CMK (cell line): Measurements from ENCODE around the gene ADCY5.
A peak's percentile ranks its signal among the peaks of the same experiment; 100 is the strongest.

ENCODE experiments used
- DNase-seq: peaks from one replicate; pipeline ENCODE4 v3.0.0-alpha.2; 2010; ENCODE audit warnings: low read depth

Gene ADCY5

DNA sequence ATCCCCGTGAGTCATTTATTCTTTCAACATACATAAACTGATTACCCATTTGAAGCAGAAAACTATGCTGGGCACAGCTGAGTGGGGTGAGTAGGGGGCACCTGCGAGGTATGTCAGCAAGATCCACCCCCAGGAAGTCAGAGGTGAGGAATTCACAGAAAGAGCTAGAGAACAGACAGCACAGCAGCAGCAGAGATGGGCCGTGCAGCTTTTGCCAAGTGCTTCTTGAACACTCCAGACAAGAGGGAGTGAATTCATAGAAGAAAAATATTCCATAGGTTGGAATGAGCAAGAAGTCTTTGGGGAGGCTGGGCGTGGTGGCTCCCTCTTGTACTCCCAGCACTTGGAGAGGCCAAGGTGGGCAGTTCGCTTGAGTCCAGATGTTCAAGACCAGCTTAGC is 9.4 kb upstream of the ADCY5 start:
- DNase-seq = no peak

DNA sequence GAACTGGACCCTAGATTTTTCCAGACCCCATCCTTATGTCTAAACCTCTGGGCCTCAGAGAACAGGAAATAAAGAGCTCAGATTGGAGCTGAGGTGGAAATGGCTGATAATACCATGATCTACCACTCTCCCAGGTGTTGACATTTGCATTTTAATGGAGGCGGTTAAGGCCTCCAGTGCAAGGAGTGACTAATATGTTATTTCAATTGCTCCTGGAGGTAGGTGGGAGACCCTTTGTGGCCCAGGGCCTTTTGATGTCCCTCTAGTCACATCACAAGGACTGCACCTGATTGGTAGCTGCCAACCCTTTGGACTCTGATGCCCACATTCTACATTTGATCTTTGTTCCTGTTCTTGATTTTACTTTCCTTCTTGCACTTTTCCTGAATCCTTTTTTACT is 9.0 kb upstream of the ADCY5 start:
- DNase-seq = no peak

DNA sequence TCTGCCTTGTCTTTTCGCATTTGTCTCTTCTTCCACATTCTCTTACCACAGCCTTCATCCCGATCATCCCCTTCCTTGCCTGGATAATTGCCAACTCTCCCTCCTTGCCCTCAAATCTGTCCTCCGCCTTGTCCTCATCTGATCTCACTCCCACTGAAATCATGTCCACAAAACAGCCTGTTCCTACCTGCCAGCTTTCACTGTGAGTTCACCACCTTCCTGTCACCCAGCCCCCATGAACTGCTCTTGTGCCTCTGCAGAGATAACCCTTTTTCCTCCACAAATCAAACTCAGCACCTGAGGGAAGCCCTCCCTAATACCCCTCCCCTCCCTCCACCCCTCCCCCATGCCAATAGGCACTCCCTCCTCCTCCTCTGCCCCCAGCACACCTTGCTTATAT is 4.8 kb upstream of the ADCY5 start:
- no peak for DNase-seq

DNA sequence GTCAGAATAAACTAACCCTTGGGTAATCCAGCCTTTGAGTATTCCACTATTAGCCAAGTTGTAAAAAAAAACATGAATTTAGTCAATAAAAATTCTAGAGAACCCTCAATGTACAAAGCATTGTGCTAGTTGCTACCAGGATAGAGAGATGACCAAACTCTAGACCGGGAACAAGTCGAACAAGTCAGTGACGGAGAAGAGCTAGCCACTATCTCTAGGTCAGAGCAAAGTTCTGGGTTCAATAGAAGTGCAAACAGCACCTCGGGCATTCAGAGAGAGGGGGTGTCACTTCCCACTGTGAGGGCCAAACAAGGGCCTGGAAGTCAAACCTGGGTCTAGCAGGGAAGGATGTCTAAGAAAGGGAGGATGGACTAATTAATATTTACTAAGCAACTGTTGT is 2.3 kb upstream of the ADCY5 start:
- no peak for DNase-seq

DNA sequence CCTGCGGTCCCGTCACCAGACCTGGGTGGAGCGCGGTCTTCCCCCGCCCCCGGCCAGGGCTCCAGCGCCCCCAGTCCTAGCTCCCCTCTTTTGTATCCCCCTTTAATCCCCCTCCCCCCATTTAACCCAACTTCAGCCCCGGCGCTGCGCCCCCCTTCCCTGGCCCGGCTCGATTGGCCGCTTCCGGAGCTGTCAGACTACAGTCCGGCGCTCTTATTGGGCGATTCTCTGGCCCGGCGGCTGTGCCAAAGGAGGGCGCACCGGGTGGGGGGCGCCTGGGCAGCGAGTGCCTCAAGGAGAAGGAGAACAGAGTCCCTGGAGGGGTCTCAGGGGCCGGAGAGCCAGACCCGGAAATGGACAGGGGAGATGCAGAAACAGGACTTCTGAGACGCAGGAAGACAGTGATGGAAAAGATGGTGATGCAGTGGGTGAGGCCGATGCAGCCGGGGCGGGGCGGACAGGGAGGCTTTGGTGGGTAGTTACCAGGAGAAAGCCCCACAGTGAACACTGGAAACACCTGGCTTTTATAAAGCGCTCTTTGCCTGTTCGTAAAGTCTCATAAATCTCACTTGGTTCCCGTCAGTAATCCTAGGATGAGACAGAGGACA is 1.2 kb upstream of the ADCY5 start:
- no peak for DNase-seq

DNA sequence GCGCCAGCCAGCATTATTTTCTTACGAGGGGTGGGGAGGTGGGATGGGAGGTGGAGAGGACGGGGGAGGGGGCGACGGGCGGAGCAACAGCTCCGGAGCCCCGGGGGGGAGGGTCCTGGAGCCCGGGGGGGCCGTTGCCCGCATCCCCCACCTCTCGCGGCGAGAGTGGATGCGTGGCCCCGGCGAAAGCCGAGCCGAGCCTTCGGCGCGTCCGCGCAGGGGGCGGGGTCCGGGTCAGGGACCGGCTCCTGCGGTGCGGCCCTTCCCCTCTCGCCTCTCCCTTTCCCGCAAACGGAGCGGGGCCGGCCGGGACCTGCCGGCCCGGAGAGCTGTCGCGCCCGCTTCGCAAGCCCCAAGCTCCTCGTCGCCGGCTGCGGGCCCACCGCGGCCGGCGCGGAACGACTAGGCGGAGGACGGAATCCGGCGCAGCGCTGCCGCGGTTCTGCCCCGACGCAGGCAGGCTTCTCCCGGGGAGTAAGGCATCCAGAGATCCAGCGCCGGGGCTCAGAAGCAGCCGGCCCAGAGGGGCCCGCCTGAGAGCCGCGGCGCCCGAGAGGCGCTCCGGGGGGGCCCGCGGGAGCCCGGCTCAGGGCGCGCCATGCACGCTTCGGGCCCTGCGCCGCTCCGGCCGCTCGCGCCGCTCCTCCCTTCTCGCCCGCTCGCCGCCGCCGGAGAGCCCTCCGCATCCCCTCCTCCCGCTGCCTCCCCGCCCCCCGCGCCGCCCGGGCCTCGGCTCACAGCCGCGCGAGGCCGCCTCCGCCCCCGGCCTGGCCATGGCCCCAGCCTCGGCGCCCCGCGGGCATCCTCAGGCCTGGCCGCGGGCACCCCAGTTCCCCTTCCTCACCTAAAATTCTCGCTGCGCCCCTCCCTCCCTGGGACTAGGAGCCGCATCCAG is 459 bp upstream of the ADCY5 start:
- no peak for DNase-seq

DNA sequence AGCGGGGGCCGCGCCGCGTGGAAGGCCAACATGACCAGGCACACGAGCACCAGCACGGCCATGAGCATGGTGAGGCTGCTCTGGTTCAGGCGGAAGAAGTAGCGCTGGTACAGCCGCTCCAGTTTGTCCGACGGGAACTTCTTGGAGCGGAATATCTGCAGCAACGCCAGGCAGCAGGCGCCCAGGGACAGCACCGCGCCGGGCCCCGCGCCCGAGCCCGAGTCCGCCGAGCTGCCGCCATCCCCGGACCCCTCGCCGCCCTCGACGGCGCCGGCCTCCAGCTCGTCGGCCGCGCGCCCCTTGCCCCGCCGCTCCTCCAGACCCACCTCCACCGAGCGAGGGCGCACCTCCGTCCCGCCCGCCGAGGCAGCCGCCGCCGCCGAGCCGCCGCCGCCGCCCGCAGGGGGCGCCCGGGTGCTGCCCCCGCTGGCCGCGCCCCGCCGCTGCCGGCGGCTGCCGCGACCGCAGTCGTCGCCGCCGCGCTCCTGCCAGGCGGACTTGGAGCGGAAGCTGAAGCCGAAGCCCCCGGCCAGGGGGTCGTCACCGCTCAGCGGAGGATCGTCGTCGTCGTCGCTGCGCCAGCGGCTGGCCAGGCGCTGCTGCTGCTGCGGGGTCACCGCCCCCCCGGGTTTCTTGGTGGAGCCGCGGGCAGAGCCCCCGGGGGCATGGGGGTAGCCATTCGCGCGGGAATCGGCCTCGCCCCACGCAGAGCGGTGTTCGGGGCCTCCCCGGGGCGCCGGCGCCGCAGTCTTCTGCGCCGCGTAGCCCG is 957 bp downstream of the ADCY5 start:
- peak; percentile 4 for DNase-seq

DNA sequence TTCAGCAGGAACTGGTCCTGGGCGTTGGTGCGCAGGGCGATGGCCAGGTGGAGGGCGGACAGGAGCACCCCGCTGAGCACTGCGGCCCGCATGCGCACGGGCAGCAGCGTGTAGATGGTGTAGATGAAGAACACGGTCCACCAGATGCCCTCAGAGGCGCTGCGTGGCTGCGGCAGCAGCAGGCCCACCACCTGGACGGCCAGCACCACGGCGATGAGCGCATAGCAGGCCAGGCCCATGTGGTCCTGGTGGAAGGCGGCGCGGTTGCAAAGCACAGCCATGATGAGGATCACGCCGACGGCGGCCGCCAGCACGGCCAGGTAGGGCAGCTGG is 1.5 kb downstream of the ADCY5 start:
- DNase-seq = no peak

DNA sequence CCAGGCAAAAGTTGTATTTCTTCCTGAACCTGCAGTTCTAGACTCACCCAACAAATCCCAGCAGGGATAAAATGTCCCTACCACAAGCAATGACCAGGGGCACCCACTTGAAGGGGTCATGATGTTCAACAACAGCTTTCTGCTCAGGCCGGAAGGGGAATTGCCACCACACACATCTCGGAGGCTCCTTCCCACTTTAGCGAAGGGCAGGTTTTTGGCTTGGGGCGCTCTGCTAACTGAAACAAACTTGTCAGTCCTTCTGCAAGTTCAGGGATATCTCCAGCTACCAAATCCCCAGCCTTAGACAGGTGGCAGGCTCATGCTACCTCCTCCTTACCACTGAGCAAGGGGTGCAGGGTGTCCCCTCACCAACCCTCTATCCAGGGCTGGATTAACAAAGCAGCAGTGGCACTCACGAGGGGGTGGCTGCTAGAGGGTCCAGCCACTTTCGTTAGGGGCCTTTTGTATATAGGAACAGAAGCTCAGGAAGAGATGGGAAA is 2.2 kb downstream of the ADCY5 start:
- no peak for DNase-seq

DNA sequence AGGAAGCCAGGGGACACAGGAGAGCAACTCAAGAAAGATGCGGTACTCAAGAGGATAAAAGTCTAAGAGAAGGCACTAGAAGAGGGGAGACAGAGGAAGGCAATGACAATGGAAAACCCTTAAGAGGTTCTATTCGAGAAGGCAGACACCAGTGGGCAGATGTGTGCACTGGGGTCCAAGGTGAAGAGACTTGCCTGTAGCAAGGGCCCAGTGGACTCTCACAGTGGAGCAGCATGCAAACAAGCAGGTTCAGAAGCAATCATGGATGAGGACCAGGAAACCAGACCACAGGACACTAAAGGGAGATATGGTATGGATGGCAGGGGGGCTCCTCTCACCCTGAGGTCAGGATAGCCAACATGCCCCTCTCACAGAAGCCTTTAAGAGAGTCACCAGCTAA is 2.7 kb downstream of the ADCY5 start:
- DNase-seq = no peak

DNA sequence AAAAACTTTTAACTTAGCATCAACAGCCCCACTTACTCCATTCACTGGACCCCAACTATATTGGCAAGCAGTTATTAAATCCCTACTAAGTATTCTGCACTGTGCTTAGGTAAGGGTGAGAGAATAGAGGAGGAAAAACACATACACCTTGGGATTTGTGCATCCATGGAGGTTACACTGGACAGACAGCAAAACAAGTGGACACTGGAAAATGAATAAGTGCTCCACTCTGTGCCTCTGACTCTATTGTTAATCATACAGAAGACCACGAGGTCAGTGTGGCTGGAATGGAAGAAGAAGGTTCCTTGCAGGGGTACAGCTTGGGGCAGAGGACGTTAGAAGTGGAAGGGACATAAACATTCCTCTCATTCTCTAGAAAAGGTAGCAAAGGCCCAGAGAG is 3.2 kb downstream of the ADCY5 start:
- no peak for DNase-seq

DNA sequence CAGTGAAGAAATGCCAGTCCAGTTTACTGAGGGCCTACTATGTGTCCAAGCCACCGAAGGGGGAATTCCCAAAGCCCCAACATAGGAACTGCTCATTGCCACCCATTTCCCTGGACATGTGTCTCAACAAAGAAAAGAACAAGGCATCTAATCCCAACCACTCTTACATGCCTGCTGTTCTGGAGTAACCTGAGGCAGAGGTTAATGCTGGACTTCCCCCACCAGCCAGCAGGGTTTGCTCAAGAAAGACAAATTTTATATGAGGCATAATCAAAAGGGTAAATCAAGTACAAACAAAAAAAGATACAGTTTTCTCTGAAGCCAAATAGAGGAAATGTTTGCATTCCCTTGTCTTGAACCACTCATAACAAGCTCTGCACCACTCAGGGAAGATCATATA is 4.1 kb downstream of the ADCY5 start:
- DNase-seq = no peak

DNA sequence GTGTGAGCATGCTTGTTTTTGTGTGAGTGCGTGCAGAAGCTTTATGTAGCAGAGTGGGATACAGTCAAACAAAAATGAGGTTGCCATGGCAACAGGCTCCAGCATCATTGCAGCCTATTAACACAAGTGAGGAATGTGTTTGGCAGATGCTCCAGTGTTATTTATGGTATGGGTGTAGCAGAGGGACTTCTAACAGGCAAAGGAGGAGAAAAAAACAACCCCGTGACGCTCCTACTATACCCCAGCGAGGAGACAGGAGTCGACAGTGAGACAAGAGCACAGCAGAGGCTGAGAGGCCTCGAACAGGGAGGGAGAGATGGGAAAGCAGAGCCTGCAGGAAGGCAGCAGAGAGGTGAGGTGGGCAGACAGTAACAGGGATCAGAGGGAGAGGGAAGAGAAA is 4.9 kb downstream of the ADCY5 start:
- no peak for DNase-seq

DNA sequence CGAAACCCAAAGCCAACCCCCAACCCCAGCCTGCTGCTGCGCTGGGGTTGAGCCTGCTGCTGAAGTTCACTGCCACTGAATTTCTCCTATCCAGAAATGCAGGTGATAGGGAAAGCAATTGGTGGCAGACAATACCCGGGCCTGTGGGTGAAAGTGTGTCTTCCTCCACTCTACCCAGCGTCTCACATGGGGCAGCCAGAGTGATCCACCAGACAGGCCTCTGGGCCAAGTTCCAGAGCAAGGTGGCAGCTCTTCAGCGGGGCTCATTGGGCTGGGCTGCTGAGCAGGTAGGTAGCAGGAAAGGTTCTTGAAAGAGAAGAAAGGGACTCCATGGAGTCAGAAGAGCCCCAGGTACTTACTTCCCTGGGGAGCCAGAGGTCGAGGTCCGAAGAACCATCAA is 6.0 kb downstream of the ADCY5 start:
- DNase-seq = no peak

DNA sequence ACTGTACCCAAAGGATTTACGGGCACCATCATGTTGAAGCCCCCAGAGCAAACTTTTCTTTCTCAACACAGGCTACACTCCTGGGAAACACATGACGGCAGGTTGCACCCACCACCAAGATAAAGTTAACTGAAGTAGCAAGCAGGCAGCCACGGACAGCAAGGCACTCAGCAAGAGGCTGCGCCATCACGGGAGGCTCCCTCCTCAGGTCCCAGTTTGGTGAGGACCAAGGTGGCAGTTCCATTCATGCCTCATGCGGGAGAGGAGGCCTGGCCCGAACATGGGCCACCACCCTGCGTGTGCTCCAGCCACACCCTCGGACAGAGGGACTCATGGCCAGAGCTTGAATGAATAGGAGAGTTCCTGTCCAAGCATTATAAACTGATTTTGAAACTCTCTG is 6.8 kb downstream of the ADCY5 start:
- no peak for DNase-seq

DNA sequence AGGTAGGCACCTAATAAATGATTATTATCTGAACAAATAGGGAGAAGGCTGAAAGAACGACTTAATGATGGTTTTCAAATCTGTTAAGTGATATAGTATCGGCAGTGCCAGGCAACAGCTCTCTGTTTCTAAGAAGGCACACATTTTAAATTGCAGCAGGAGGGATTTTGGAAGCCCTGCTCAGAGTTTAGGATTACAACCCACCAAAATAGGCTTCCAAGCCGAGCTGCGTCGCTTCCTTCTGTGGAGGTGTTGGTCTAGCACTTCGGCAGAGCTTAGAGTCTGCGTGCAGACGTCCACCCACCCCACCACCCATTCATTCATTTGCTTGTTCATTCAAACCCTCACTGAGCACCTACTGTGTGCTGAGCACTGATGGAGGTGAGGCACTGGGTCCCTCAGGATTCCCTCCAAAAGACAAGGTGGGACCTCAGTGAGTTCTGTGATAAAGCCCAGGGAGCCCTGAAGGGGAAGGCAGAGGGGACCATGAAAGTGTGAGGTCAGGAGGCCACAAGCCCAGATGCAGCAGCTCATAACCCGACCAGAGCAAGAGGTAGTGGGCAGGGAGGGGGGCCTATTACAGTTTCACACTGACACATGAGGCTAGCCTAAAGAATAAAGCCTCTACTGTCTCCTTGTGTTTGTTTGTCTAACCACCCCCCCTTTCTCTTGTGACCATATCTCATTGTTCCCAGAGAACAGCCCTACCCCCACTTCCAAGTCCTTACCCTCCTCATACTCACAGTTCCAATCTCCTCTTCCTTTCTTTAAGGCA is 8.9 kb downstream of the ADCY5 start:
- no peak for DNase-seq

DNA sequence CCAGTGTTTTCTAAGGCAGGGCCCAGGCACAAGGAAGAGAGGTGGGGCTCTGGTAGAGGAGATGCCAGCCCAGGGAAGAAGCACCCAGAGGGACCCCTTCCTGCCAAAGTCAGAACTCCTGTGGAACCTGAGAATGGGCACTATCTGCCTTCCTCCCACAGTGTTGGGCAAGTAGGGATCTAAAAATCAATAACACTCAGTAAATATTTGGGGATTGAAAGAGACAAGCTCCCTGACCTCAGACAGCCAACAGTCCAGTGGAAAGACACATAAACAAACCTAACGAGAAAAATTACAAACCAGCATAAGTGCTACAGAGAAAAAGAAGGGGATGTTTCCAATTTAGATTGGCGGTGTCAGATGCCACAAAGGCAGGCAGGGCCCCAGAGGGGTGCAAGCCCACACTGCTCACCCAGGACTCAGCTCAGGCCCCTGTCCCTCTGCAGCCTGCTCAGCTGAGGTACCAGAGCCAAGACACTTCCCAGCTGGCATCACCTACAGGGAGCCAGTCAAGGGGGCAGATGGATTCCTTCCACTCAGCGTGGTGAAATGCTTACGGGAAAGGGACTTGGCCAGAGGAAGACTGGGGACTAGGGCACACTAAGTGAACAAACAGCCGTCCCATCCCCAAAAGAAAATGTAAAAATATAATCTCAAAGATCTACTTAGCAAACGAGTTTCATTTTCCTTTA is 15.9 kb downstream of the ADCY5 start:
- DNase-seq = no peak

DNA sequence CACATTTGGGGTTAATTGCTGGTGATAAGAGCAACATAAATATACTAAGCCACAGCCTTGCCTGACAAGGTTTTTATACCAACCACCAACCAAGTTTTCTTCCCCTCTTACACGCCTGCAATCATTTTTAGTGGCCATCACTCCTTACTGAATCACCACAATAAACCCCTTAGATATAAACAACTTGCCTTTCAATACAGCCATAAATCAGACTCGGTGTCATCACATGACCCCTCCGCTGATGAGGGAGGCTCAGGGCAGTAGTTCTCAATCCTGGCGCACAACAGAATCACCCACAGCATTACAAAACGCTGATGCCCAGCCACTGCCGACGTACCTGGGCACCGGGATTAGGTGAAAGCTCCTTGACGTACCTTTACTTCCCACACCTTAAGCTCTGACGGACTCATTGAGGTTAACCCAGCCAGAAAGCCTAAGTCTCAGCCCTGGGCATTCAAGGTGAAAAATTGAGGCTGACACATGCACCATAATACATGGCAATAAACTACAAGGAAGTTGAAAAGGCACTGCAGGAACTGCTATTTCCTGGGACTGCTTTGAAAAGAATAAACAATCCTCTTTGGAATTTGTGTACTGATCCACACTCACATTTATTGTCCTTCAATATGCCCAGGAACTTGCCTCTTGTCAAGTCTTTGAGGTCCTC is 17.1 kb downstream of the ADCY5 start:
- DNase-seq = no peak

DNA sequence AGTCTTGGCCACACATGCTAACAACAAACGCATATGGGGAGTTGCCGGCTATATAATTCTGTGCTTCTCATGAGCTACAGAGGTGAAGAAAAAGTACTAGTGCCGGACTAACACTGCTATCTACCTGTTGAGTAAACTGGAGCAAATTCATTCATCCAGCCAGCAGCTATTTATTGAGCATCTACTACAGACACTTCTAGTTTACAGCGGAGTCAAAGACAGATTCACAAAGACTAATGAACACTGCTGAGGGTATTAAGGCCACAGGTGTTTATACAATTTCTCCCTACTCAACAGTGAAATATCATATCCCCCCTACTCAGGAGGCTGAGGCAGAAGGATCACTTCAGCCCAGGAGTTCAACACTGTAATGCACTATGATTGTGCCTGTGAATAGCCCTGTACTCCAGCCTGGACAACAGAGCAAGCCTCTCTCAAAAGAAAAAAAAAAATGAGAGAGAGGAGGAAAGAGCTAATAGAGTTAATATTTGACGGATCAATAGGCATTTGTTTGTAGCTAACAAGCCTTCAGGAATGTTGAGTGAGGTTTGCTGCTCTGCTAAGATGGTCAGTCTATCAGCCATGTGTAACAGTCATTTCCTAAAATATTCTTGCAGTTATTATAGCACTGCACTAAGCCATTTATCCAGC is 17.8 kb downstream of the ADCY5 start:
- no peak for DNase-seq

DNA sequence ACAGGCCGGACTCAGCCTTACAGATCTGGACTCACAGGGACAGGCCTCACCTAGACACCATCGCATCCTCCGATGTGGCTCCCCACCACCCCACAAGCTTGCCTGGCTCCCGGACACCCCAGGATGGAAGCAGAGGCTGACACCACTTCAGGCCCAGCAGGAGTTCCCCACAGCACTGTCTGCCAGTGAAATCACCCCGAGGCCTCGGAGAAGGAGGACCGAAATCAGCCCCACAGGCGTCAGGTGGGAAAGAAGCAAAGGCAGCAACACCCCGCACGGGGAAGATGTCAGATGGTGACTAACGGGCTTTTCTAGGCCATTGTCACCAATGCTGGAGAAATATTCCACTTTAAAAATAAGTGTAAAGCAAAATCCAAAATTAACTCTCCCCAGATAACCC is 18.6 kb downstream of the ADCY5 start:
- DNase-seq = no peak
